A549 (cell line): ENCODE data around the gene MSI2. TPM values are rescaled to one million over a fixed set of nuclear protein-coding genes. Genes with fewer than 3 reads are reported as not detected.

Experiments used
- ATAC-seq, 2 experiments: fragments of 200-7000 bp in 1 of 2; fragments of >200 bp in 1 of 2; cut with Nextera tagmentation in 1 of 2; cut with Tn5 transposase in 1 of 2; 3 replicates each; pipeline versions ENCODE4 v1.8.0 to v1.9.1; 2018 to 2020; ENCODE audit warnings: mild to moderate bottlenecking in 1 of 2, moderate library complexity in 1 of 2
- CTCF ChIA-PET: fragments of 300-600 bp; sonication (Branson Sonifier 250); formaldehyde crosslinking; extraction: SDS; loops from one replicate; lab custom pipeline; 2021; ENCODE audit warnings: antibody characterized with exemption, inconsistent platforms; lab: Yijun Ruan, JAX
- POLR2A ChIA-PET: fragments of 350-600 bp; formaldehyde crosslinking; extraction: SDS; loops from one replicate; lab custom pipeline; 2021; ENCODE audit warnings: antibody characterized with exemption, inconsistent platforms; lab: Yijun Ruan, JAX
- DNase-seq, 2 experiments: peaks; one replicate each; pipeline versions ENCODE4 v3.0.0 to v3.0.0-alpha.2; 2011 to 2016; ENCODE audit warnings: low read depth in 1 of 2, low spot score in 1 of 2
- FAIRE-seq: peaks from 2 replicates; lab custom pipeline; 2011; peaks lifted over from hg19 to GRCh38; lab: Jason Lieb, UNC
- H3K27ac ChIP-seq, 2 experiments: fragments of >200 bp; sonication (Bioruptor Twin); formaldehyde crosslinking; 3 replicates each; pipeline ENCODE4 v1.5.1; 2016 to 2017
- H3K4me1 ChIP-seq: fragments of >200 bp; sonication (Bioruptor Twin); formaldehyde crosslinking; 3 replicates; pipeline ENCODE4 v1.6.1; 2016
- H3K4me2 ChIP-seq: fragments of >200 bp; sonication (Bioruptor Twin); formaldehyde crosslinking; 3 replicates; pipeline ENCODE4 v1.6.1; 2016
- H3K4me3 ChIP-seq: fragments of >200 bp; sonication (Bioruptor Twin); formaldehyde crosslinking; 3 replicates; pipeline ENCODE4 v1.5.1; 2016
- H3K9me3 ChIP-seq: fragments of >200 bp; sonication (Bioruptor Twin); formaldehyde crosslinking; 3 replicates; pipeline ENCODE4 v1.6.1; 2016
- BHLHE40 ChIP-seq: IDR thresholded peaks from 2 replicates; pipeline ENCODE4 v1.6.1; 2012; ENCODE audit warnings: low read depth, low read length, inconsistent platforms
- EP300 ChIP-seq, 2 experiments: fragments of >200 bp; sonication (Bioruptor Twin); formaldehyde crosslinking; IDR thresholded peaks; 2 replicates in 1 of 2; 3 replicates in 1 of 2; pipeline ENCODE4 v1.6.1; 2016 to 2017
- FOSB ChIP-seq: fragments of 250-450 bp; sonication (Bioruptor Pico); IDR thresholded peaks from 2 replicates; pipeline ENCODE4 v1.5.0; 2020; ENCODE audit warnings: mild to moderate bottlenecking, moderate library complexity
- FOXS1 ChIP-seq: fragments of 250-450 bp; sonication (Bioruptor Pico); IDR thresholded peaks from 2 replicates; pipeline ENCODE4 v1.5.0; 2020; ENCODE audit warnings: mild to moderate bottlenecking, moderate library complexity
- HDAC2 ChIP-seq: fragments of 200-600 bp; sonication (generic); IDR thresholded peaks from 2 replicates; pipeline ENCODE4 v1.6.1; 2016
- HOXA7 ChIP-seq: fragments of 250-450 bp; sonication (Bioruptor Pico); IDR thresholded peaks from 2 replicates; pipeline ENCODE4 v1.5.0; 2020; ENCODE audit warnings: mild to moderate bottlenecking, moderate library complexity
- KDM1A ChIP-seq: fragments of 200-600 bp; sonication (generic); IDR thresholded peaks from 2 replicates; pipeline ENCODE4 v1.6.1; 2016; ENCODE audit warnings: low read depth, mild to moderate bottlenecking
- KDM5A ChIP-seq: fragments of 200-600 bp; sonication (generic); IDR thresholded peaks from 2 replicates; pipeline ENCODE4 v1.6.1; 2016; ENCODE audit warnings: antibody characterized with exemption, mild to moderate bottlenecking
- MAZ ChIP-seq: fragments of 150-350 bp; IDR thresholded peaks from 2 replicates; pipeline ENCODE4 v1.6.1; 2014; ENCODE audit warnings: antibody characterized with exemption, low read depth, low read length, borderline replicate concordance
- NR3C1 ChIP-seq: fragments of >200 bp; sonication (Bioruptor Twin); formaldehyde crosslinking; IDR thresholded peaks from 3 replicates; pipeline ENCODE4 v1.6.1; 2017
- PHF8 ChIP-seq: fragments of 200-600 bp; sonication (generic); IDR thresholded peaks from 2 replicates; pipeline ENCODE4 v1.6.1; 2016; ENCODE audit warnings: low read depth, mild to moderate bottlenecking, antibody characterized with exemption, moderate library complexity, borderline replicate concordance
- POLR2AphosphoS2 ChIP-seq: conservative IDR thresholded peaks from 2 replicates; pipeline ENCODE4 v1.6.1; 2012; ENCODE audit warnings: low read length, improper control_type of control experiment, inconsistent platforms
- RAD21 ChIP-seq, 2 experiments: fragments of >200 bp in 1 of 2; sonication (Bioruptor Twin) in 1 of 2; formaldehyde crosslinking in 1 of 2; IDR thresholded peaks in 1 of 2; conservative IDR thresholded peaks in 1 of 2; 2 replicates in 1 of 2; 3 replicates in 1 of 2; pipeline ENCODE4 v1.6.1; 2012 to 2018; ENCODE audit warnings: inconsistent platforms in 1 of 2
- SREBF2 ChIP-seq: fragments of 450-650 bp; IDR thresholded peaks from 2 replicates; pipeline ENCODE4 v1.6.1; 2014; ENCODE audit warnings: mild to moderate bottlenecking, moderate library complexity
- TFCP2L1 ChIP-seq: fragments of 250-450 bp; sonication (Bioruptor Pico); IDR thresholded peaks from 2 replicates; pipeline ENCODE4 v1.5.0; 2021; ENCODE audit warnings: mild to moderate bottlenecking
- TP53 ChIP-seq: fragments of 250-450 bp; sonication (Bioruptor Pico); IDR thresholded peaks from 2 replicates; pipeline ENCODE4 v1.5.0; 2021; ENCODE audit warnings: mild to moderate bottlenecking, moderate library complexity
- ZSCAN20 ChIP-seq: fragments of 250-450 bp; sonication (Bioruptor Pico); IDR thresholded peaks from 2 replicates; pipeline ENCODE4 v1.8.0; 2022; ENCODE audit warnings: mild to moderate bottlenecking, moderate library complexity
- WGBS: methylation state at CpG from one replicate; pipeline ENCODE4 v1.1.6; 2017; ENCODE audit errors: missing lambda C conversion rate; 5-methylcytosine and 5-hydroxymethylcytosine counted together
- polyA plus RNA-seq, 4 experiments: library from polyadenylated mRNA; depleted of rRNA in 3 of 4; stranded (reverse); fragments of >200 nt; fragmentation: RNase III in 1 of 4; extraction: RNeasy Plus Mini Kit Qiagen cat#74134 plus additional on column Dnase treatment in 1 of 4; gene quantifications; 2 replicates in 3 of 4; 3 replicates in 1 of 4; pipeline ENCODE4 v1.2.3, GENCODE V29; 2011 to 2017
- TF ChIP-seq, protein P1 (sequence below): fragments of >200 bp; sonication (Bioruptor Twin); formaldehyde crosslinking; IDR thresholded peaks from 3 replicates; pipeline ENCODE4 v1.6.1; 2016
- TF ChIP-seq, protein P2 (sequence below): IDR thresholded peaks from 2 replicates; pipeline ENCODE4 v1.6.1; 2012
- TF ChIP-seq, protein P3 (sequence below): fragments of 150-350 bp; IDR thresholded peaks from 2 replicates; pipeline ENCODE4 v1.6.1; 2014; ENCODE audit warnings: low read depth, mild to moderate bottlenecking, low read length
- TF ChIP-seq, protein P4 (sequence below): fragments of >200 bp; sonication (Bioruptor Twin); formaldehyde crosslinking; IDR thresholded peaks from 3 replicates; pipeline ENCODE4 v1.5.1; 2016

MSI2 gene
- polyA plus RNA-seq, 2 of the 4 experiments (the other 2 are of a cell fraction) = 43.6 to 44.4 TPM

DNA sequence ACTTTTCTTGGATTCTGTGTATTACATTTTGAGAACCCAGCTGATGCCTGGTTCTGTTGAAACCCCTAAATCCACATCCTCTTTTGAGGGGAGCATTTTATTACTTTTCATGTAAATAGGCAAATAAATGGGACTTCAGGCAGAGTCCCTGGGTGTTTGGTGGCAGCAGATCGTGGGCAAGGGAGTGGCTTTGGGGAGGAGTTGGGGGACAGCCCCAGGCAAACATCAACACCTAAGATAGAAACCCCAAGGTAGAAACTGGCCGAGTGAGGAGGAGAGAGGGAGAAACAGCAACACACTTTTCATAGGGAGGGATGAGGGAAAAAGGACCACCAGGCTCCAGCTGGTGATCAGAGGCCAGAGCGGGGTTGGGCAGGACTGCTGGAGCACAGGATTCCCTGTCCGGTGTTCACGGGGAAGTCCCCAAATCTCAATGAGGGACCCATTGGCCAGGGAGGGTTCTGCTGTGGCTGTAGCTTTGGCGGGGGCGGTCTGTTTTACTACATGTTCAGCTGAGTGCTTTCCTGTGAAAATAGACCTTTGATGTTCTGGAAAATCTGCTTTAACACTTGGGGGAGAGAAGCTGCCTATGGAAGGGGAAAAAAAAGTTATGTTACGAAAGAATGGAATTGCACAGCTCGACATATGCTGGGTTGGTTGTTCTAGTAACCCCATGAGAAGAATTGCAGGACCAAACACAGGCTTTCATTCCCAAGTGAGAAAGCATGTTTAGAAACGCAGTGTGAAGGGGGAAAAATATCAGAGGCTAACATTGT, 46.6 kb downstream of the MSI2 start:
- ChIA-PET POLR2A (no interaction called here), CTCF (interaction anchor here (0.9 to 1.5 kb wide), 2 partner anchors 18 to 59 kb away, joined by 5 read pairs; no protein-coding TSS in a partner anchor)
- WGBS = 88% methylated on average over 10 of the region's 10 CpGs
- DNase-seq = no peak
- Histone ChIP-seq H3K9me3 (peaks cover 7% of the 10 kb centered on the region), H3K27ac (no peak overlapping the region), H3K4me3 (no peak overlapping the region), H3K4me1 (peaks cover 13% of the 10 kb centered on the region; the same call in 2 of the 3 replicates), H3K4me2 (no peak overlapping the region)
- TF ChIP-seq BHLHE40 = no peak
- ATAC-seq = no peak
- no peak for FAIRE-seq

DNA sequence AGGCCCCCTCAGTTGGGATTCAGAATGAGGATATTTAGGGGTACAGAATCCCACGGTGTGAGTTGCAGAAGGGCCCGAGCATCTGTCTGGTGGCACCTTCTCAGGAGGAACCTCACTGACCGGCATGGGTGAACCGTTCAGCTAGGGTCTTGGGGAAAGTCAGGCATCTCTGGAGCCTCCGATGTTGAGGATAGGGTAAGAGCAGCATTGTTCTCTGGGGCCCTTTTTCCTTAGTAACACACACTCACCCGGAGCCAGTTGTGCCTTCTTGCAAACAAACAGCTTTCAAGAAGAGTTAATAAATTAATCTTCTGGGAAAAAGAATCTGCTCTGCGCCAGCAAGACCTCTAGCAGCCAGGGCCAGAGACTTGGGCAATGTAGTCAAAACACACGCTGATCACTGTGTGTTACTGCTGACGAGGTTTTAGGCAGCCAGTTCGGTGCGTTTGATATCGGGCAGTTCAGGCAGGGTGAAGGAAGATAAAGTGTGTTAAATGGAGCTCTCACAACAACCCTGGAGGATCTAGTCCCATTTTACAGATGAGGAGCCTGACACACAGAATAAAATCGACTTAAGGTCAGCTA, 48.9 kb downstream of the MSI2 start:
- no peak for DNase-seq
- no peak overlapping the region for H3K27ac ChIP-seq
- CTCF ChIA-PET = interaction anchor here (0.6 to 1.9 kb wide), 4 partner anchors 11 to 101 kb away, joined by 3 to 8 read pairs (median 3); no protein-coding TSS in a partner anchor
- TF ChIP-seq PHF8 (no peak), KDM1A (no peak), POLR2AphosphoS2 (no peak), SREBF2 (no peak), MAZ (no peak), FOSB (CRISPR knock-in tag) (no peak), ZSCAN20 (CRISPR knock-in tag) (no peak), KDM5A (no peak)
- TF ChIP-seq, protein P1, sequence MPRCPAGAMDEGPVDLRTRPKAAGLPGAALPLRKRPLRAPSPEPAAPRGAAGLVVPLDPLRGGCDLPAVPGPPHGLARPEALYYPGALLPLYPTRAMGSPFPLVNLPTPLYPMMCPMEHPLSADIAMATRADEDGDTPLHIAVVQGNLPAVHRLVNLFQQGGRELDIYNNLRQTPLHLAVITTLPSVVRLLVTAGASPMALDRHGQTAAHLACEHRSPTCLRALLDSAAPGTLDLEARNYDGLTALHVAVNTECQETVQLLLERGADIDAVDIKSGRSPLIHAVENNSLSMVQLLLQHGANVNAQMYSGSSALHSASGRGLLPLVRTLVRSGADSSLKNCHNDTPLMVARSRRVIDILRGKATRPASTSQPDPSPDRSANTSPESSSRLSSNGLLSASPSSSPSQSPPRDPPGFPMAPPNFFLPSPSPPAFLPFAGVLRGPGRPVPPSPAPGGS = no peak
- no peak; a peak in 1 of 6 replicates for ATAC-seq
- H3K4me3 ChIP-seq = no peak overlapping the region
- H3K4me1 ChIP-seq = peaks cover 26% of the 10 kb centered on the region
- no peak for FAIRE-seq
- H3K4me2 ChIP-seq = no peak overlapping the region
- no peaks in the 10 kb centered on the region for H3K9me3 ChIP-seq
- POLR2A ChIA-PET = no interaction called here
- WGBS = 94% methylated on average over 13 of the region's 13 CpGs

DNA sequence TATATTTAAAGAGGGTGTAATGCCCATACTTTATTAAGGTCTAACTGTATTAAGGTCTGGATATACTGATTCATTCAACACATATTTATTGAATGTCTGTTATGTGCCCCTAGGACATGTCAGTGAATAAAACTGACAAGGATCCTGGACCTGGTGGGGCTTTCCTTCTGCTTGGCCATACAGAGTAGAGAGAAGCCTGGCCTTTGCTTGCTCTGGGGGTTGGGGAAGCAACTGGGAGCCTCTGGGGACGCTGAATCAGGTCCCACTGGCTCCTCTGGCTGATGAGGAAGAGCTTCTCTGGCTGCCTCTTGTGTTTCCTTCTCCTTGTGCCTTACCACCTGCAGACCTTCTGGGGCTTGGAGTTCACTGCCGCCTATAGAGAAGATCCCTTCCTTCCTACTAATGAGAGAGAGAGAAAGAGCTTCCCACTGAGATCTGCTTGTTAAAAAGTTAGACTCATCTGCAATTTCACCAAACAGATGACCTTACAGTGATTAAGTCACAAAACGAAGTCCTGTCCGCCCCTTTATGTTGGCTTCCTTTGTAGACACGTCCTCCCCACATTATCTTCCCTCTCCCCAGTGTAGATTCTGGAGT, 49.7 kb downstream of the MSI2 start:
- Histone ChIP-seq H3K9me3 (no peaks in the 10 kb centered on the region), H3K4me1 (peaks cover 26% of the 10 kb centered on the region), H3K4me3 (no peak overlapping the region), H3K27ac (peak overlapping the region in 1 of 2 experiments; percentile 27; a peak in 2 of 6 replicates), H3K4me2 (no peak overlapping the region)
- FAIRE-seq (no peak), DNase-seq (no peak), ATAC-seq (peak; percentile 37 to 69; a peak in 4 of 6 replicates)
- POLR2A ChIA-PET = no interaction called here
- TF ChIP-seq RAD21 (conservative IDR thresholded peaks at IDR 0.05 in 1 of 2, IDR thresholded peaks at IDR 0.05 in 1 of 2) = no peak
- 77% methylated on average over 5 of the region's 5 CpGs for whole genome bisulfite sequencing
- CTCF ChIA-PET = interaction anchor here (1.9 kb wide), 1 partner anchor 62 kb away, joined by 8 read pairs; no protein-coding TSS in a partner anchor

GRCh38 chr17:57308543-57309186, 52.3 kb downstream of the MSI2 start:
- Histone ChIP-seq H3K9me3 (no peaks in the 10 kb centered on the region), H3K27ac (no peak overlapping the region), H3K4me2 (no peak overlapping the region), H3K4me1 (peaks cover 26% of the 10 kb centered on the region), H3K4me3 (no peak overlapping the region)
- CTCF ChIA-PET = interaction anchor here (1.1 to 1.6 kb wide), 3 partner anchors 9 to 66 kb away, joined by 3 to 4 read pairs (median 4); no protein-coding TSS in a partner anchor
- no peak for FAIRE-seq
- WGBS = 77% methylated on average over 5 of the region's 5 CpGs
- TF ChIP-seq EP300 (IDR thresholded peaks at IDR 0.05) (no peak), TP53 (no peak), FOXS1 (CRISPR knock-in tag) (no peak), HDAC2 (no peak), TFCP2L1 (CRISPR knock-in tag) (no peak), POLR2AphosphoS2 (no peak), HOXA7 (CRISPR knock-in tag) (no peak), NR3C1 (no peak)
- TF ChIP-seq, protein P2, sequence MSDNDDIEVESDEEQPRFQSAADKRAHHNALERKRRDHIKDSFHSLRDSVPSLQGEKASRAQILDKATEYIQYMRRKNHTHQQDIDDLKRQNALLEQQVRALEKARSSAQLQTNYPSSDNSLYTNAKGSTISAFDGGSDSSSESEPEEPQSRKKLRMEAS = no peak
- TF ChIP-seq, protein P3, sequence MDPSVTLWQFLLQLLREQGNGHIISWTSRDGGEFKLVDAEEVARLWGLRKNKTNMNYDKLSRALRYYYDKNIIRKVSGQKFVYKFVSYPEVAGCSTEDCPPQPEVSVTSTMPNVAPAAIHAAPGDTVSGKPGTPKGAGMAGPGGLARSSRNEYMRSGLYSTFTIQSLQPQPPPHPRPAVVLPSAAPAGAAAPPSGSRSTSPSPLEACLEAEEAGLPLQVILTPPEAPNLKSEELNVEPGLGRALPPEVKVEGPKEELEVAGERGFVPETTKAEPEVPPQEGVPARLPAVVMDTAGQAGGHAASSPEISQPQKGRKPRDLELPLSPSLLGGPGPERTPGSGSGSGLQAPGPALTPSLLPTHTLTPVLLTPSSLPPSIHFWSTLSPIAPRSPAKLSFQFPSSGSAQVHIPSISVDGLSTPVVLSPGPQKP = no peak
- TF ChIP-seq, protein P4, sequence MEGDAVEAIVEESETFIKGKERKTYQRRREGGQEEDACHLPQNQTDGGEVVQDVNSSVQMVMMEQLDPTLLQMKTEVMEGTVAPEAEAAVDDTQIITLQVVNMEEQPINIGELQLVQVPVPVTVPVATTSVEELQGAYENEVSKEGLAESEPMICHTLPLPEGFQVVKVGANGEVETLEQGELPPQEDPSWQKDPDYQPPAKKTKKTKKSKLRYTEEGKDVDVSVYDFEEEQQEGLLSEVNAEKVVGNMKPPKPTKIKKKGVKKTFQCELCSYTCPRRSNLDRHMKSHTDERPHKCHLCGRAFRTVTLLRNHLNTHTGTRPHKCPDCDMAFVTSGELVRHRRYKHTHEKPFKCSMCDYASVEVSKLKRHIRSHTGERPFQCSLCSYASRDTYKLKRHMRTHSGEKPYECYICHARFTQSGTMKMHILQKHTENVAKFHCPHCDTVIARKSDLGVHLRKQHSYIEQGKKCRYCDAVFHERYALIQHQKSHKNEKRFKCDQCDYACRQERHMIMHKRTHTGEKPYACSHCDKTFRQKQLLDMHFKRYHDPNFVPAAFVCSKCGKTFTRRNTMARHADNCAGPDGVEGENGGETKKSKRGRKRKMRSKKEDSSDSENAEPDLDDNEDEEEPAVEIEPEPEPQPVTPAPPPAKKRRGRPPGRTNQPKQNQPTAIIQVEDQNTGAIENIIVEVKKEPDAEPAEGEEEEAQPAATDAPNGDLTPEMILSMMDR = no peak
- no peak for DNase-seq
- POLR2A ChIA-PET = no interaction called here
- no peak for ATAC-seq
